GM12878 (cell line): ENCODE results near the gene ENDOG. TPM values are rescaled to one million over a fixed set of nuclear protein-coding genes. Genes with fewer than 3 reads are reported as not detected.

Experiments used
- ATAC-seq: fragments of 200-7000 bp; cut with Tn5 transposase; 3 replicates; pipeline ENCODE4 v1.9.1; 2020; ENCODE audit warnings: mild to moderate bottlenecking, moderate library complexity
- BruUV-seq: library from RNA; stranded (reverse); fragments of 400-500 nt; replicated peaks from 2 replicates; lab custom pipeline; 2021; lab: Mats Ljungman, UMichigan
- CTCF ChIA-PET: fragments of 300-600 bp; sonication (Branson Sonifier 250); formaldehyde crosslinking; extraction: SDS; loops from one replicate; lab custom pipeline; 2021; ENCODE audit warnings: inconsistent platforms; lab: Yijun Ruan, JAX
- POLR2A ChIA-PET: fragments of 350-600 bp; formaldehyde crosslinking; extraction: SDS; loops from one replicate; lab custom pipeline; 2021; ENCODE audit warnings: inconsistent platforms; lab: Charles Lee
- RAD21 ChIA-PET: fragments of 300-600 bp; sonication (Branson Sonifier 250); formaldehyde crosslinking; loops from one replicate; lab custom pipeline; 2023; ENCODE audit warnings: antibody characterized with exemption; ENCODE audit not compliant: unreplicated experiment; lab: Charles Lee
- SMC1A ChIA-PET: fragments of 300-600 bp; sonication (Branson Sonifier 250); formaldehyde crosslinking; loops from one replicate; lab custom pipeline; 2023; ENCODE audit not compliant: unreplicated experiment, uncharacterized antibody; lab: Charles Lee
- DNase-seq: peaks from one replicate; pipeline ENCODE4 v3.0.0-alpha.2; 2011; ENCODE audit warnings: low read depth, low spot score
- FAIRE-seq: peaks from 3 replicates; lab custom pipeline; 2011; peaks lifted over from hg19 to GRCh38; lab: Jason Lieb, UNC
- H2AFZ ChIP-seq: 2 replicates; pipeline ENCODE4 v1.6.0; 2011; ENCODE audit warnings: low read depth, low read length, control low read depth; ENCODE audit not compliant: control insufficient read depth
- H3K27ac ChIP-seq: 2 replicates; pipeline ENCODE4 v1.5.1; 2011; ENCODE audit warnings: control low read depth; ENCODE audit not compliant: control insufficient read depth, insufficient read depth
- H3K27me3 ChIP-seq, 2 experiments: replicated peaks in 1 of 2; 2 replicates each; pipeline versions ENCODE4 v1.6.0 to v1.6.1; 2011; ENCODE audit warnings: low read length in 1 of 2; ENCODE audit not compliant: control insufficient read depth in 2 of 2, insufficient read depth in 2 of 2
- H3K36me3 ChIP-seq, 2 experiments: 2 replicates each; pipeline ENCODE4 v1.5.1; 2011; ENCODE audit warnings: low read length in 1 of 2; ENCODE audit not compliant: control insufficient read depth in 2 of 2, insufficient read depth in 2 of 2
- H3K4me1 ChIP-seq: 2 replicates; pipeline ENCODE4 v1.6.1; 2011; ENCODE audit warnings: mild to moderate bottlenecking, low read length, moderate library complexity, mixed read lengths; ENCODE audit not compliant: control insufficient read depth, insufficient read depth
- H3K4me2 ChIP-seq: 2 replicates; pipeline ENCODE4 v1.6.0; 2011; ENCODE audit warnings: control low read depth; ENCODE audit not compliant: control insufficient read depth, insufficient read depth
- H3K4me3 ChIP-seq: fragments of 200-600 bp; sonication (generic); 2 replicates; pipeline ENCODE4 v1.5.1; 2016
- H3K79me2 ChIP-seq: 2 replicates; pipeline ENCODE4 v1.6.0; 2011; ENCODE audit warnings: low read length; ENCODE audit not compliant: control insufficient read depth, insufficient read depth
- H3K9ac ChIP-seq: 2 replicates; pipeline ENCODE4 v1.8.0; 2011; ENCODE audit warnings: low read length, control low read depth, mixed read lengths; ENCODE audit not compliant: control insufficient read depth, insufficient read depth
- H3K9me3 ChIP-seq: replicated peaks from 3 replicates; pipeline ENCODE4 v1.5.1; 2011; ENCODE audit warnings: mild to moderate bottlenecking, low read length; ENCODE audit not compliant: control insufficient read depth, insufficient read depth
- H4K20me1 ChIP-seq: 2 replicates; pipeline ENCODE4 v1.6.0; 2011; ENCODE audit not compliant: control insufficient read depth, insufficient read depth
- BCL11A ChIP-seq: IDR thresholded peaks from 2 replicates; pipeline ENCODE4 v1.6.1; 2011; ENCODE audit warnings: low read depth, low read length
- BHLHE40 ChIP-seq, 2 experiments: fragments of 450-650 bp in 1 of 2; IDR thresholded peaks; 2 replicates each; pipeline ENCODE4 v1.6.1; 2011 to 2017; ENCODE audit warnings: low read depth in 2 of 2, borderline replicate concordance in 1 of 2, improper control_type of control experiment in 1 of 2, low read length in 1 of 2, mild to moderate bottlenecking in 1 of 2
- BMI1 ChIP-seq: fragments of 450-650 bp; IDR thresholded peaks from 2 replicates; pipeline ENCODE4 v1.6.1; 2016; ENCODE audit warnings: mild to moderate bottlenecking, moderate library complexity, borderline replicate concordance
- CBX3 ChIP-seq: fragments of 200-600 bp; sonication (generic); IDR thresholded peaks from 2 replicates; pipeline ENCODE4 v1.6.1; 2016; ENCODE audit warnings: low read depth, borderline replicate concordance
- ESRRA ChIP-seq: IDR thresholded peaks from 2 replicates; pipeline ENCODE4 v1.6.1; 2012; ENCODE audit warnings: mild to moderate bottlenecking, low read length, improper control_type of control experiment
- HDGF ChIP-seq: fragments of 450-650 bp; IDR thresholded peaks from 2 replicates; pipeline ENCODE4 v1.6.1; 2016; ENCODE audit warnings: antibody characterized with exemption
- MEF2A ChIP-seq: IDR thresholded peaks from 2 replicates; pipeline ENCODE4 v1.6.1; 2011; ENCODE audit warnings: low read depth, mild to moderate bottlenecking, low read length, moderate library complexity; ENCODE audit not compliant: insufficient read depth
- NR2F1 ChIP-seq: fragments of 450-650 bp; conservative IDR thresholded peaks from 2 replicates; pipeline ENCODE4 v1.6.1; 2017; ENCODE audit warnings: mild to moderate bottlenecking
- PAX5 ChIP-seq: IDR thresholded peaks from 2 replicates; pipeline ENCODE4 v1.6.1; 2011; ENCODE audit warnings: low read depth, low read length, borderline replicate concordance
- POLR2AphosphoS5 ChIP-seq: IDR thresholded peaks from 2 replicates; pipeline ENCODE4 v1.6.1; 2011; ENCODE audit warnings: mild to moderate bottlenecking, low read length, inconsistent platforms
- RAD21 ChIP-seq: IDR thresholded peaks from 2 replicates; pipeline ENCODE4 v1.6.1; 2011; ENCODE audit warnings: mild to moderate bottlenecking, low read depth, low read length, moderate library complexity; ENCODE audit not compliant: insufficient read depth
- RUNX3 ChIP-seq: IDR thresholded peaks from 2 replicates; pipeline ENCODE4 v1.6.1; 2012; ENCODE audit warnings: low read length, inconsistent platforms
- SMARCA5 ChIP-seq: fragments of 450-650 bp; IDR thresholded peaks from 2 replicates; pipeline ENCODE4 v1.6.1; 2017; ENCODE audit warnings: mild to moderate bottlenecking
- SMC3 ChIP-seq: IDR thresholded peaks from 2 replicates; pipeline ENCODE4 v1.6.1; 2011; ENCODE audit warnings: low read length, improper control_type of control experiment, borderline replicate concordance
- SP1 ChIP-seq: IDR thresholded peaks from one replicate; pipeline ENCODE4 v1.6.1; 2011; ENCODE audit warnings: low read depth, low read length
- TBL1XR1 ChIP-seq: IDR thresholded peaks from 2 replicates; pipeline ENCODE4 v1.6.1; 2012; ENCODE audit warnings: low read depth, low read length, improper control_type of control experiment
- YY1 ChIP-seq: IDR thresholded peaks from 2 replicates; pipeline ENCODE4 v1.6.1; 2011; ENCODE audit warnings: low read depth, mild to moderate bottlenecking, low read length
- WGBS: methylation state at CpG from one replicate; pipeline ENCODE4 v1.1.6; 2016; ENCODE audit warnings: low lambda C conversion rate; ENCODE audit not compliant: insufficient replicate concordance, insufficient coverage; ENCODE audit errors: missing lambda C conversion rate; 5-methylcytosine and 5-hydroxymethylcytosine counted together
- in situ Hi-C: fragments of 300-500 bp; cut with MboI; formaldehyde crosslinking; loops from 9 replicates; pipeline ENCODE4 v1.14.3; 2018; ENCODE audit warnings: mixed read lengths
- intact Hi-C: fragments of 100-400 bp; cut with micrococcal nuclease; formaldehyde crosslinking; loops from one replicate; pipeline ENCODE4 v1.14.2; 2022; ENCODE audit not compliant: unreplicated experiment
- polyA plus RNA-seq, 11 experiments: library from polyadenylated mRNA; depleted of rRNA in 4 of 11; unstranded in 6 of 11; stranded (reverse) in 5 of 11; fragments of >200 nt; fragmentation: Nextera tagmentation in 4 of 11; fragmentation: Illumina TruSeq in 1 of 11; extraction: Ambion mirVana in 4 of 11; extraction: Trizol in 1 of 11; gene quantifications; 1 replicate in 1 of 11; 2 replicates in 10 of 11; pipeline versions ENCODE4 v1.2.1 to v1.2.3, GENCODE V29; 2011 to 2016; ENCODE audit warnings: inconsistent platforms in 2 of 11, missing spikeins in 2 of 11, low read depth in 1 of 11
- total RNA-seq, 4 experiments: library from RNA; depleted of rRNA in 3 of 4; stranded (reverse); fragments of >200 nt in 3 of 4; fragmentation: Illumina TruSeq in 1 of 4; extraction: Trizol in 1 of 4; gene quantifications; 2 replicates each; pipeline versions ENCODE4 v1.2.1 to v1.2.3, GENCODE V29; 2013 to 2021
- TF ChIP-seq, protein P1 (sequence below), 3 experiments: IDR thresholded peaks in 2 of 3; conservative IDR thresholded peaks in 1 of 3; 2 replicates each; pipeline ENCODE4 v1.5.1; 2011; ENCODE audit warnings: low read depth in 3 of 3, low read length in 3 of 3, mild to moderate bottlenecking in 3 of 3, control low read depth in 2 of 3, moderate library complexity in 2 of 3, inconsistent platforms in 1 of 3, mixed read lengths in 1 of 3; ENCODE audit not compliant: control insufficient read depth in 2 of 3, insufficient read depth in 1 of 3; ENCODE audit errors: extremely low read depth in 1 of 3
- TF ChIP-seq, protein P2 (sequence below): IDR thresholded peaks from 2 replicates; pipeline ENCODE4 v1.6.1; 2011; ENCODE audit warnings: borderline replicate concordance, low read depth, mild to moderate bottlenecking, moderate library complexity, mixed read lengths, low read length; ENCODE audit not compliant: insufficient read depth; ENCODE audit errors: extremely low read length

The ENDOG gene
- total and polyA plus RNA-seq, 10 of the 15 experiments (the other 5 are each of a cell fraction or from before 2014, with no cell fraction given) = 0.84 to 29.2 (median 9.0) TPM

DNA sequence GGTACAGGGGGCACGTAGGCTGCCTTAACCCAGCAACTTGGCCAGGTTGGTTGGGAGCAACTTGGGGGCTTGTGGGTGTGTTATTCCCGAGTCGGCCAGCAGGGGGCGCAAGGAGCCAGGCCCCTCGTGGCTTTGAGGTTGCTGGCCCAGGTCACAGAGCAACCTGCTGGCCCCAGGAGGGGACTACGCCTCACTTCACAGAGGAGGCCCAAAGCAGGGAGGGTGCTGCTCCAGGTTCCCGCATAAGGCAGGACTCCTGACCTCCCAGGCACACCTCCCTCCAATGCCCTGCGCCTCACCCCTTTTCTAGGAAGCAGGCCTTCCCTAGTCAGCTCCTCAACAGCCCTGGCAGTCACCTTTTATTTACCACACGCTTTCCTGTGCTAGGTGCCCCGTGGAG is 45.3 kb downstream of the ENDOG start:
- Histone ChIP-seq H3K79me2 (no peaks in the 10 kb centered on the region), H3K9ac (no peak overlapping the region), H4K20me1 (no peaks in the 10 kb centered on the region), H3K4me1 (no peaks in the 10 kb centered on the region), H3K36me3 (no peaks in the 10 kb centered on the region; a peak in 1 of 4 replicates), H2AFZ (no peak overlapping the region)
- in situ Hi-C loops (loop anchor here (5.0 kb wide), 1 partner anchor 64 kb away; no protein-coding TSS in a partner anchor), intact Hi-C loops (loop anchor here (1.0 kb wide), 1 partner anchor 65 kb away; no protein-coding TSS in a partner anchor)
- peak; percentile 13 for DNase-seq
- peak; percentile 66 for TF ChIP-seq RUNX3
- TF ChIP-seq SMC3 = peak; percentile 88
- TF ChIP-seq PAX5 = peak; percentile 38; the same call in 1 of the 2 replicates
- peak; percentile 77 for TF ChIP-seq RAD21
- TF ChIP-seq ESRRA = no peak
- TF ChIP-seq MEF2A = no peak
- TF ChIP-seq SP1 = peak; percentile 30
- no peak for TF ChIP-seq POLR2AphosphoS5
- TF ChIP-seq SMARCA5 = peak; percentile 43; the same call in 1 of the 2 replicates
- no peak for TF ChIP-seq CBX3
- TF ChIP-seq BMI1 = no peak
- TF ChIP-seq BHLHE40 (IDR thresholded peaks at IDR 0.05; ENCODE audit: borderline replicate concordance in 1 of 2, low read depth in 2 of 2, low read length in 1 of 2) = 0 out of 4 replicates have a peak, but pooled peaks of 1 of the 2 experiments have one; percentile 18
- peak; percentile 76 for TF ChIP-seq NR2F1
- TF ChIP-seq, protein P1, sequence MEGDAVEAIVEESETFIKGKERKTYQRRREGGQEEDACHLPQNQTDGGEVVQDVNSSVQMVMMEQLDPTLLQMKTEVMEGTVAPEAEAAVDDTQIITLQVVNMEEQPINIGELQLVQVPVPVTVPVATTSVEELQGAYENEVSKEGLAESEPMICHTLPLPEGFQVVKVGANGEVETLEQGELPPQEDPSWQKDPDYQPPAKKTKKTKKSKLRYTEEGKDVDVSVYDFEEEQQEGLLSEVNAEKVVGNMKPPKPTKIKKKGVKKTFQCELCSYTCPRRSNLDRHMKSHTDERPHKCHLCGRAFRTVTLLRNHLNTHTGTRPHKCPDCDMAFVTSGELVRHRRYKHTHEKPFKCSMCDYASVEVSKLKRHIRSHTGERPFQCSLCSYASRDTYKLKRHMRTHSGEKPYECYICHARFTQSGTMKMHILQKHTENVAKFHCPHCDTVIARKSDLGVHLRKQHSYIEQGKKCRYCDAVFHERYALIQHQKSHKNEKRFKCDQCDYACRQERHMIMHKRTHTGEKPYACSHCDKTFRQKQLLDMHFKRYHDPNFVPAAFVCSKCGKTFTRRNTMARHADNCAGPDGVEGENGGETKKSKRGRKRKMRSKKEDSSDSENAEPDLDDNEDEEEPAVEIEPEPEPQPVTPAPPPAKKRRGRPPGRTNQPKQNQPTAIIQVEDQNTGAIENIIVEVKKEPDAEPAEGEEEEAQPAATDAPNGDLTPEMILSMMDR (IDR thresholded peaks at IDR 0.05 in 2 of 3, conservative IDR thresholded peaks at IDR 0.05 in 1 of 3; ENCODE audit: control insufficient read depth in 2 of 3, extremely low read depth in 1 of 3, insufficient read depth in 1 of 3, low read depth in 3 of 3, low read length in 3 of 3) = peak; percentile 94 to 98 (median 95)
- TF ChIP-seq, protein P2, sequence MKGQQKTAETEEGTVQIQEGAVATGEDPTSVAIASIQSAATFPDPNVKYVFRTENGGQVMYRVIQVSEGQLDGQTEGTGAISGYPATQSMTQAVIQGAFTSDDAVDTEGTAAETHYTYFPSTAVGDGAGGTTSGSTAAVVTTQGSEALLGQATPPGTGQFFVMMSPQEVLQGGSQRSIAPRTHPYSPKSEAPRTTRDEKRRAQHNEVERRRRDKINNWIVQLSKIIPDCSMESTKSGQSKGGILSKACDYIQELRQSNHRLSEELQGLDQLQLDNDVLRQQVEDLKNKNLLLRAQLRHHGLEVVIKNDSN = peak; percentile 26
- no peak for TF ChIP-seq TBL1XR1
- 0 out of 2 replicates have a peak, but pooled peaks have one; percentile 61 for TF ChIP-seq YY1
- 0 out of 2 replicates have a peak, but pooled peaks have one; percentile 44 for TF ChIP-seq HDGF
- no peak for TF ChIP-seq BCL11A
- TF ChIP-seq, all 136 proteins: peak for 12
- WGBS = 31% methylated on average over 10 of the region's 10 CpGs
- POLR2A ChIA-PET = no interaction called here
- Histone ChIP-seq H3K27me3 (no peaks in the 10 kb centered on the region), H3K4me3 (no peak overlapping the region), H3K27ac (no peak overlapping the region), H3K4me2 (no peak overlapping the region), H3K9me3 (no peaks in the 10 kb centered on the region)
- CTCF ChIA-PET = interaction anchor here (0.6 to 13.1 kb wide), 10 partner anchors 11 to 159 kb away, joined by 3 to 158 read pairs (median 4); no protein-coding TSS in a partner anchor
- peak; percentile 64 for FAIRE-seq
- SMC1A ChIA-PET = interaction anchor here (1.0 to 6.3 kb wide), 3 partner anchors 10 to 64 kb away, joined by 3 to 53 read pairs (median 7); no protein-coding TSS in a partner anchor
- no TSS peak for BruUV-seq
- peak; percentile 100 for ATAC-seq
- RAD21 ChIA-PET = interaction anchor here (0.6 to 3.0 kb wide), 6 partner anchors 10 to 65 kb away, joined by 3 to 23 read pairs (median 5); partner anchors contain the start of genes KYAT1 and LRRC8A
